GM19043 (cell line): ENCODE data around the gene ST3GAL4.

ENCODE experiments used
- ATAC-seq: cut with Tn5 transposase; IDR thresholded peaks from one replicate; pipeline ENCODE4 v1.9.1; 2021; ENCODE audit warnings: low read depth; ENCODE audit not compliant: unreplicated experiment

Gene ST3GAL4

GRCh38 chr11:126329644-126330211, 25.8 kb upstream of the ST3GAL4 start:
- no peak for ATAC-seq

- no peak for ATAC-seq
These were observed 24.2 kb upstream of the ST3GAL4 start for GRCh38 chr11:126331286-126331685.

- no peak for ATAC-seq
These were observed 23.2 kb upstream of the ST3GAL4 start for GRCh38 chr11:126332221-126332711.

GRCh38 chr11:126333142-126333541, 22.3 kb upstream of the ST3GAL4 start:
- ATAC-seq: no peak

GRCh38 chr11:126334659-126335462, 20.6 kb upstream of the ST3GAL4 start:
- no peak for ATAC-seq

- ATAC-seq: no peak
These were observed 20.1 kb upstream of the ST3GAL4 start for GRCh38 chr11:126335463-126335760.

- ATAC-seq: no peak
These were observed 19.3 kb upstream of the ST3GAL4 start for GRCh38 chr11:126336138-126336541.

GRCh38 chr11:126336671-126337101, 18.8 kb upstream of the ST3GAL4 start:
- no peak for ATAC-seq

GRCh38 chr11:126337126-126337473, 18.4 kb upstream of the ST3GAL4 start:
- ATAC-seq: no peak

GRCh38 chr11:126337474-126338241, 17.8 kb upstream of the ST3GAL4 start:
- ATAC-seq: no peak

GRCh38 chr11:126338346-126339055, 17.0 kb upstream of the ST3GAL4 start:
- no peak for ATAC-seq

- no peak for ATAC-seq
These were observed 16.2 kb upstream of the ST3GAL4 start for GRCh38 chr11:126339073-126339862.

GRCh38 chr11:126339863-126340434, 15.5 kb upstream of the ST3GAL4 start:
- ATAC-seq: no peak

- no peak for ATAC-seq
These were observed 14.4 kb upstream of the ST3GAL4 start for GRCh38 chr11:126340960-126341606.

GRCh38 chr11:126341760-126342161, 13.7 kb upstream of the ST3GAL4 start:
- no peak for ATAC-seq

- no peak for ATAC-seq
These were observed 12.4 kb upstream of the ST3GAL4 start for GRCh38 chr11:126343051-126343450.

GRCh38 chr11:126344141-126345080, 11.1 kb upstream of the ST3GAL4 start:
- ATAC-seq: no peak

GRCh38 chr11:126345283-126345682, 10.2 kb upstream of the ST3GAL4 start:
- ATAC-seq: no peak
